Stimulated activated CD8-positive, alpha-beta memory T cell treated with anti-CD3 and anti-CD28 coated beads, Interleukin-7, amount 100 ng/mL, for 48 hours (primary cell): ENCODE measurements around the gene TEK.
"Not testable (repeated sequence)": the region's sequence is repeated elsewhere in the genome, so short reads cannot be mapped to it uniquely, and the experiment has no call there.

ENCODE experiments used
- DNase-seq, 2 donors: peaks; one replicate each; pipeline ENCODE4 v3.0.0-alpha.2; 2020; ENCODE audit warnings: low read depth in 1 of 2; ENCODE audit errors: extremely low read depth in 1 of 2

The TEK gene

DNA sequence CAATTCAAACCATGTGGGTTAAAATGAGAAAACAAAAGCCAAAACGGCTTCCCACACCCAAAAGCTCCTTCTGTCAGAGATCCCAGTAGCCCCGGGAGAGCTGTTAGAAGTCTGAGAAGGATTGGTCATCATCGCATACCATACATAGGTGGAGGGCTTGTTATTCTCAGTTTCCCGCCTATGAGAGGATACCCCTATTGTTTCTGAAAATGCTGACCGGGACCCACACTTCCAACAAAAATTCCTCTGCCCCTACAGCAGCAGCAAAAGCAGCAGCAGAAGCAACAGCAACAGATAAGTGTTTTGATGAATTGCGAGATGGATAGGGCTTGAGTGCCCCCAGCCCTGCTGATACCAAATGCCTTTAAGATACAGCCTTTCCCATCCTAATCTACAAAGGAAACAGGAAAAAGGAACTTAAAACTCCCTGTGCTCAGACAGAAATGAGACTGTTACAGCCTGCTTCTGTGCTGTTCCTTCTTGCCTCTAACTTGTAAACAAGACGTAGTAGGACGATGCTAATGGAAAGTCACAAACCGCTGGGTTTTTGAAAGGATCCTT is at the start of gene TEK:
Gene TEK, plus strand, starts transcription at position 245 of the 561 bp plus-strand sequence. CDS start 366 bp downstream, outside the sequence.
- DNase-seq, result no peak

DNA sequence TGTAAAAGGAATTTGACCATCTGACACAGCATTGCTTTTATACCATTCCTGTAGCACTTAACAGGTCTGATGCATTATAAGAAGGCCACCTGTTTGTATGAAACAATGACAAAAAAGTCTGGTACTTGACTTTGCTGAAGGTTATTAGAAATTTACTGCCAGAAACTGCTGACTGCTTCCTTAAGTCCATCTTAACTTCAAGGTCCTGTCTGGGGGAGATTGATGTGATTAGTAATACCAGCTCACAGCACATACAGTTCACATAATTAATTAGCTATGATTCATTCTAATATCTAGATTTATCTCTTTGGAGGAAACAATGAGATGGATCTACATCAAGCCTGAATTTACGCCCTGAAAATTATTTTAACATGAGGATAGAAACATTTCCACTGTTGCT is 49.6 kb upstream of the TEK start:
- no peak for DNase-seq

DNA sequence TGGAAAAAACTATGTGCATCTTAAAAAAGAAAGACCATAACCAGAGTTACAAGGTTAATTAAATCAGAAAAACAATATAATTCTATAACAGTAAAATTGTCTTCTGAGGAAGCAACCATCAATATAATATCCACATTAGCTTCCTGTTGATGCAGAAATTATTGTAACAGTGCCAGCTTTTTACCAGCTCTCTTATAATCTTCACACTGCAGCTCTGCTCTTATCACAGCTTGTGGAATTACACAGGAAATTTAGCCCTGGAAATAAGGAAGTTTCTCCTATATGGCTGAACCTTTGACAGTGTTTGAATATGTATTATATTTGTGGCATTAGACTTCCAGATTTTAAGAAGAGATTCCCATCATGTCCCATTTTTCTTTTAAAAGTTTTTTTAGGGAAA is 49.1 kb upstream of the TEK start:
- DNase-seq, result no peak

DNA sequence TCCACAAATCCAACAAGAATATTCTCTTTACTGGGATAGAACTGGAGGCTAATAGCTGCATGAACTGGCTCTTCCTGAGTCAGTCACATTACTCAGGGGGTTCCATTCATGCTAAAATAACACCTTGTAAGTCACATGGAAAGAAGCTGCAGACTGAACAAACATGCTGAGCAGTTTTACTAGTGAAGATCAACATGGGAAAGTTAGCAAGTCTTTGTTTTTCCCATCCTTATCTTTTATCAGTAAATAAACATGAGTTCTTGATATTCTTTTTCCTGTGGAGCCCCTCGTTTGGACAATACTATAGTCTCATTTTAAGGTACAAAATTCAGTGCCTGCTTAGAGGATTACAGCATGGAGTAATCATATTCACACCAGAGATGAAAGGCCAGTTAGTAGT is 43.7 kb upstream of the TEK start:
- no peak for DNase-seq

DNA sequence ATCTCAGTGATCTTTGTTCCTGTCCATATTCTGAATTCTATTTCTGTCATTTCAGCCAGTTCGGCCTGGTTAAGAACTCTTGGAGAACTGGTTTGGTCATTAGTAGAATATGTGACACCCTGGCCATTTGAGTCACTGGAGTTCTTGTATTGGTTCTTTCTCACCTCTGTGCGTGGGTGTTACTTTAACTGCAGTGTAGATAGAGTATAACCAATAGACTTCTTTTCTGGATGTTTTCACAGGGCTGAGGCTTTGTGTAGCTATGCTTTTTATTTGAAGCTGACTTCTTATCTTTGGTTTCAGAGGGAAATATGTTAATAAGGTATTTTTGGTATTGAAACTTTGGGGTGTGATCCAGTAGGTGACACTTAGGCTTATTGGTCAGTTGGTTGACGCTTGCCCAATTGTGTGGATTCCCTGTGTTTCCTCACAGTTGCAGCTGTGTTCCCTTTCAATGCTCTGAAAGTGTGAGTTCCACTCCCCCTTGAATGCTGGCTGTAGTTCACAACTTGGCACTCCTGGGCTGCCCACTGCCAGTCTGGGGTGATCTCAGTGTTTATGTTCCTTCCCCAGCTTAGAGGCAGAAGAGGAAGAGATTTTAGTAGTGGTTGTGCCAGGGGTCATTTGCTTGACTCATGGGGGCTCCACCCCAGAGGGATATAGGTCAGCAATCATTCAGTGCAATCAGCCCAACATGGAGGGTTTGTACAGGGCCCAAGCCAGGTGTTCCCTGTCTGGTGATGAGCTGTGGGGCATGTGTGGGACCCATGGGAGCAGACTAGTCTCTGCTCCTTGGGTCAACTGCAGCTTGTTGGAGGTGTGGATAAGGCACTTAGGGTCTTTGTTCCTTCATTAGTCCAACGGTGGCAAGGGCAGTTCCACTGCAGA is 34.9 kb upstream of the TEK start:
- no peak for DNase-seq

DNA sequence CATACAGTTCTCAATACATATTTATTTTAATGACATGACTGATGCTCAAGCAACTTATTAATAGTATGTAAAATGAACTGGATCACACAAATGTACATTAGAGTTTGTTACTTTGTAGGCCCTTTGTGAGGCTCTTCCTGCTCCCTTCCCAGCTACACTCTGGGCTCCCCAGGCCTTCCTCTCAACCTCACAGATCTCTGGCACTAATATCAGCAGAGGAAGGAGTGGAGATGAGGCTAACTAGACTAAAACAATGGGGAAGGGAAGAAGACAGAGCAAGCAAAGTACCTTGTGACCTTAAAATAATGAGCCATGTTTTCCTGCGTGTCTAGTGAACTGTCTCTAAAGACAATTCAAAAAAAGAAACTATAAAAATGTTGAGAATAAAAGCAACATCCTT is 30.3 kb upstream of the TEK start:
- no peak for DNase-seq

DNA sequence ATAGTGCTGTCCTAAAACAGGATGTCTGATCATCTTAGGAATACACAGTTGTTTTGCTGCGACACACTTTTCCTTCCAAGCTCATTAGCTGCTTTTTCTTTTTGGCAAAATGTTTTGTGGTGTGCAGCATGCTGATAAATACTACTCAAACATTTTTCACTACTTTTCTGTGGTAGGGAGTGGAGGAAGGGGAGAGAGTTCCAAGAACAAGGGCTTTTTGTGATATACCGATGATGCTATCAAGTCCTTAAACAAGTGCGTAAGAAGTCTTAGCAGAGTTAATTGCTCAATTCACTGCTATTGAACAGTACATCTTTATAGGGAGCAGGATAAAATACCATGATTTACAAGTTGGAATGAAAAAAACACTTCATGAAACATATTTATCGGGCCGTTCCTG is 23.6 kb upstream of the TEK start:
- no peak for DNase-seq

DNA sequence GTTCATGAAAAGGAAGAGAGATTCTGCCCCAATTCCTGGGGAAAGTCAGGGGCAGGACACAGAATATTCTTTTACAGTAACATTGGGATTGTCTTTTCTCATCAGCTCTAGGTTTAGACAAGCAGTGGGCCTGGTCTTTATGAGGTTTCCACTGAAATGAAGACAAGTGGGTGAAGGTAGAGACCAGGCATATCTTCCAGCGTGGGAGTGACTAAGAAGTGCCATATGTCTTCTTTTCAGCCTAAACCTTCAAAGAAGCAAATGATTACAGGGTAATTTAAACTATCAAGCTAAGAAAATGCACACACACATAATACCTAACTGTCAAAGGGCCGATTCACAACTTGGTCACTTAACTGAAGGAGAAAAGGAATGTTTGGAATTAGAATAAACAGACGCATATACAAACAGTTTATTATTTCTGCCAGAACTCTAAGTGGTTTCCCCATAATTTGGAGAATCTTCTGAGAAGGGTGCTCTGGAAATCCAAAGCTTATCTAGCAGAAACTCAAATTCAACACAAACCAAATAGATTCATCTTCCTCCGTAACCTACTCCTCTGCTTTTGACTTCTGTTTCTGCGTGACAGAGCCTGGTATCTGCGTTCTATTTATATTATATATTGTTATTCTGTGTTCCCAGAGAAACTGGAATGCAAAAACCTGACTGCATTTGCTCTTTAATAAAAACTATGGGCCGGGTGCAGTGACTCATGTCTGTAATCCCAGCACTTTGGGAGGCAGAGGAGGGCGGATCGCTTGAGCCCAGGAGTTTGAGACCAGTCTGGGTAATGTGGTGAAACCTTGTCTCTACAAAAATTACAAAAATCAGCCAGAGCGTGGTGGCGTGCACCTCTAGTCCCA is 22.0 kb upstream of the TEK start:
- DNase-seq, result no peak

DNA sequence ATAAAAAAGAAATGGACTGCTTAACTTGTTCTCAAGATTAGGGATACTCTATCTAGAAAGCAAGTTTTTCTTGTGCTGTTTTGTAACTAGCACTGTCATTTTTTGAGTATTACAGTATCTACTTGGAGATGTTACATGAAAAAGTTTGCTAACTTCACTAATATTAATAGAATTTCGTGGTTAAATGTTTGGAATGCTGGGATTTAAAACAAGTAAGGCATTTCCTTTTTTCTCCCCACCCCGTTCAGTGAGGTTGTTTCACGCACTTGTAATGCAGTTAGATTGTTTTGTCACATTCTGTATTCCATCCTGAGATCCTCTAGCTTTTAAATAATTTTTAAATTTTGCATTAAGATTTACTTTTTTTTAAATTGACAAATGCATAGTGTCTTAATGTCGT is 20.0 kb upstream of the TEK start:
- no peak for DNase-seq

DNA sequence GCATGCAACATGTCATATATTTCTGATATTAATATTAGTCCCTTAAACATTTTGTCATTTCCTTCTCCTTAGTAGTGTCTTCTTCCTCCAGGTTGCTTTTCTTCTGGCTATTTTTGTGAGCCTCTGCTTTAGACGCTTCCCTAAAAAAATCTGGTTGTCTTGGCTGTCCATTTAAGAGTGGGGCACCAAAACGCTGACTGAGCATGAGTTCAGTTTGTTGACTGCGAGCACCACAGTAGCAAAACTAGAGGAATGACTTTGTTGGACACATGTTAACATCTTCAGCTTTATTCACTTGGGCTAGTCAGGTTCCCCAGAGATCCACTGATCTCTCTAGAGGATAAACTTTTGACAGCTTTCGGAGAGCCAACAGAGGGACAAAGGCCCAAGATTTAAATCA is 19.3 kb upstream of the TEK start:
- no peak for DNase-seq

DNA sequence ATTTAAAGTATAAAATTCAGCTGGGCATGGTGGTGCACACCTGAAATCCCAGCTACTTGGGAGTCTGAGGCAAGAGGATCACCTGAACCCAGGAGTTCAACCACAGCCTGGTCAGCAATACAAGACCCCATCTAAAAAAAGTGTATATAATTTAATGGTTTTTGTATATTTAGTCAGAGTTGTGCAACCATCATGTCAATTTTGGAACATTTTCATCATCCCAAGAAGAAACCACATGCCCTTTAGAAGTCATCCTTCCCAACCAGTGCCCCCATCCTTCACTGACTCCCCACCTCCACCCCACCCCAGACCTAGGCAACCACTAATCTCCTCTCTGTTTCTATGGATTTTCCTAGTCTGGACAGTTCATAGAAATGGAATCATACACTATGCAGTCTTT is 18.8 kb upstream of the TEK start:
- no peak for DNase-seq

DNA sequence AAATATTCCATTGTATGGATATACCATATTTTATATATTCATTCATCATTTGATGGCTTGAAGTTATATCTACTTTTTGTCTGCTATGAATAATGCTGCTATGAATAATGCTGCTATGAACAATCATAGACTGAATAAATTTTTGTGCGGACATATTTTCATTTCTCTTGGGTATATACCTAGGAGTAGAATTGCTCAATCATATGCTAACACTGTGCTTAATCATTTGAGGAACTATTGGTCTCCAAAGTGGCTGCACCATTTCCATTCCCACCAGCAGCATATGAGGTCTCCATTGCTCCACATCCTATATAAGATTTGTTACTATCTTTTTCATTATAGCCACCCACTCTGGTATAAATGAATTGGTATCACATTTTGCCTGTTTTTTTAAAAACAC is 18.3 kb upstream of the TEK start:
- DNase-seq, result no peak

DNA sequence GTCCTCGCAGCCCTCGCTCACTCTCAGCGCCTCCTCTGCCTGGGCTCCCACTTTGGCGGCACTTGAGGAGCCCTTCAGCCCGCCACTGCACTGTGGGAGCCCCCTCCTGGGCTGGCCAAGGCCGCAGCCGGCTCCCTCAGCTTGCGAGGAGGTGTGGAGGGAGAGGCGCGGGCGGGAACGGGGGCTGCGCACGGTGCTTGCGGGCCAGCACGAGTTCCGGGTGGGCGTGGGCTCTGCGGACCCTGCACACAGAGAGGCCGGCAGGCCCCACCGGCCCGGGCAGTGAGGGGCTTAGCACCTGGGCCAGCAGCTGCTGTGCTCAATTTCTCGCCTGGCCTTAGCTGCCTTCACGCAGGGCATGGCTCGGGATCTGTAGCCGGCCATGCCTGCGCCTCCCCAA is 16.5 kb upstream of the TEK start:
- DNase-seq, result not testable (repeated sequence)

DNA sequence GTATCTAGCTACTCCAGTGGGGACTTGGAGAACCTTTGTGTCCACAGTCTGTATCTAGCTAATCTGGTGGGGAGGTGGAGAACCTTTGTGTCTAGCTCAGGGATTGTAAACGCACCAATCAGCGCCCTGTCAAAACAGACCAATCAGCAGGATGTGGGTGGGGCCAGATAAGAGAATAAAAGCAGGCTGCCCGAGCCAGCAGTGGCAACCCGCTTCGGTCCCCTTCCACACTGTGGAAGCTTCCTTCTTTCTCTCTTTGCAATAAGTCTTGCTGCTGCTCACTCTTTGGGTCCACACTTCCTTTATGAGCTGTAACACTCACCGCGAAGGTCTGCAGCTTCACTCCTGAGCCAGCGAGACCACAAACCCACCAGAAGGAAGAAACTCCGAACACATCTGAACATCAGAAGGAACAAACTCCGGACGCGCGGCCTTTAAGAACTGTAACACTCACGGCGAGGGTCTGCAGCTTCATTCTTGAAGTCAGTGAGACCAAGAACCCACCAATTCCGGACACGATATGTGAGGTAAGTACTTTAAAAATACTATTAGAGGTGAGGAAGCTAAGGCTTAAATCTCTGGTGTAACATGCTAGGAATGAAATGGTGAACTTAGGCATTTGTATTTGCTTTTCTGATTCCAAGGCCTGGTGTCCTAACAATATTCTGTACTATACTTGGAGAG is 15.5 kb upstream of the TEK start:
- DNase-seq, result not testable (repeated sequence)

DNA sequence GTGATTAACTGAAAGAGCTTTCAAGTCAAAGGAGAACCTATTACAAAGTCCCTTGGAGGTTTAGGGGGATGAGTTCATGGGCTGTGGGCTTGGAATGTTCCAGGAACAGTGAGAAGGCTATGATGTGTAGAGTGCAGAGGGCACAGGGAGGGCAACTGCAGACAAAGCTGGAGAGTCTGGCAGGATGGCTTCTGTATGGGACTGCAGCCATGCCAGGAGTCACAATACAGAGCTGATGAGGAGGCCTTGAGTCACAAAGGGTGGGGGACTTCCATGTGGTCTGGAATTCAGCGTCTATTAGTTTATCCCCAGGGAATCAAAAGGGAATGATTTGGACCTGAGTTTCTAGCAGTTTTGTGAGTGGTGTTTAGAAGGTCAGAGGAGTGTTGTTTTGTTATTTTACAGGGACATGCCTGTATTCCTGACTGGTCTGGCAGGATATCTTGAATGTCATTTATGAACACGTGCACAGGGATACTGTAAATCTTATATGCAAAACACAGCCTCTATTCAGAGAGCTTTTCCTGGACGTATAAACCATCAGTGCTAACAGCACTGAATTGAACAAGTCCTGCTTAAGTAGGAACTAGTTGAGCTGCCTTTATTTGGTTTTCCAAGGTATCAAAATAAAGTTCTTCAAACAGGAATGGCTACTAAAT is 14.3 kb upstream of the TEK start:
- no peak for DNase-seq

DNA sequence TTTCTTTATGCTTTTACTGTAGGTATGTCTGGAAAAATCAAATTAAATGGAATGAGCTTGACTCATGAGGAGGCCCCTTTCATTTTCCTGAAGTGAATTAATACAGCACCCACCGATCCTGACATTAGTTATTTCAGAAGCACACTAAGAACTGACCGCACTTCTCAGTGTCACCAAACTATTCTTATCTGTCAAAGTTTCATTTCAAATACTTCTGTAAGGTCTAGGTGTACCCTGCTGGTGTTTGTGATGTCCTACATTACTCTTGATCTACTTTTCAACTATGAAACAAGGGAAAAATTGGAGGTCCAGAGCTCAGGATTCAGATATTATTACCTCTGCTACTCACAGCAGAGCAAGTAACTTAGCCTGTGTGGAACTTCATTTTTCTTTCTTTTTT is 1.8 kb upstream of the TEK start:
- no peak for DNase-seq

DNA sequence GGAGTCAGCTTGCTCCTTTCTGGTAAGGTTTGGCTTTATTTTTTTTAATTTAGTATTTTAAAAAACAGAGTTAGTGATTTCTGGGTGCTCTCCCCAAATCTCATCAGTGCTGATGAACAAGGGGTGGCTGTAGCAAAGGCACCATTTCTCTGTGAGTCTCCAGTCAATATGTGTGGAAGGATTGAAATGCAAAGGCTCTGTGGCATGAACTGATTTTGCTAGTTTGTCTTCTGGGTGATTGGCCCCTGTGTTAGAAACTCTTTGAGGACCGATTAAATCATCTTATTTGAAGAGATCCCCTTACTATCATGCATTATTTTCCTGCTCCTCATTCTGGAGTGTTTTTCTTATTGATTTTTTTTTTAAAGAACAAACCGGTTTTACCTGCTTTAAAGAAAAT is 596 bp downstream of the TEK start:
- DNase-seq, result no peak

DNA sequence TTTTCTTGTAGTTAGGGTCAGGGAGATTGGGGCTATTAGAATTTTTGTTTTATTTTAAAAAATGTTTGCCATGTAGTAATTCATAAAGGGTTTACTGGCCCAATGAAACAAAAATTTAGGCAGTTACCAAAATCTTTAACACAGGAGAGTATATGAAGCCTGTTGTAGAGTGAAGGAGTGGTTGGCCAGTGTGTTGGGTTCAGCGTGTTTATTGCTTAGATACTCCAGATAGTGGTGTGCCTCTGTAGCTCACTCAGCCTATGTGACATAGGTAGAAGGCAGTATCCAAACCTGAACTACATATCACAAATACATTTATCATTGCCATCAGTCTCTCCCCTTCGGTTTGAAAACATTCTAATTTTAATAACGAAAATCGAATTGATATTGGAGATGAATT is 1.2 kb downstream of the TEK start:
- no peak for DNase-seq

DNA sequence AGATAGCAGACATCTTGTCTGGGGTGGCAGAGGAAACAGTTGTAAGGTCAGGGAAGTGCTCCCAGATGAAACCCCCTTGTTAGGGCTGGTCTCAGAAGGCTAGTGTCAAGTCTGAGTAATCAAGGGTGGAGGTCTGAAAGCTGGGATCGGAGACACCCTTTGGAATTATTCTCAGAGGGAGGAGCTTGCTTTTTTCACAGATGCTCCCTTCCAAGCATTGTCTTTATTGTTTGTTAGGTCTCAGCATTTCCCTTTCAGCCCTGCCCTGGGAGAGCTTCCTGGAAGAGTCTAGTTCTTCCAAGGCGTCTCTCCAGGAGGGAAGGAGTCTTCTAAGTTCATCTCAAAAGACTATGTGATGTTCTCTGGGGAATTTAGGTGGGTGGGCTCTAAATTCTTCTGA is 3.2 kb downstream of the TEK start:
- DNase-seq, result no peak

DNA sequence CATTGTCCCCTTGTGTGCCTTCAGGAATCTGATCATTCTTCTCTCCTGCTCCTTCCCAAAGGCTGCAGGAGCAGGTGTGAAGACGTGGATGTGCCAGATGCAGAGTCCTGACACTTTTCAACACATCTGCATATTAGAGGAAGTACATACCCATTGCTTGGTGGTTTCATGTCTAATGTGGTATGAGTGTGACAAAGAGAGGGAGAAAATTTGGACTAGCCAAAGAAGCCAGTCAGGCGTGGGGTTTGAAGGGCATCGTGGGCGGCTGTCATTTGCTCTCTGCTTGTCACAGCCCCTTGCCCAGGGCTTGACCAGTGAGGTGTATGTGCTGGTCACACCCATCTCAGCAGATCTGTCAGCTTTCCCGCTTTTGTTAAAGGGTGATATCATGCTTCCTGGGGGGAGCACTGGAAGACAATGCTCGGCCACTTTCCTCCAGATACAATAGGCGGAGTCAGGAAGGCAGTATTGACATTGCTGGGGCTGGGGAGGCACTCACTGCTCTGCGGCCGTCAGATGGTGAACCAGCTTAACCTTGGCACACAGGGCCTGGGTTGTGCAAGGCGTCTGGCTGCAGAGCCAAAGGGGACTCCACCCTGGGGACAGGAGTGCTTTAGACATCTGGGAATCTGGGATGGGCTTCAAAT is 8.6 kb downstream of the TEK start:
- DNase-seq, result no peak
